Immature natural killer cell (primary cell): ENCODE results near the gene SMARCD1. TPM values are rescaled to one million over a fixed set of nuclear protein-coding genes. Genes with fewer than 3 reads are reported as not detected.
"Not testable (repeated sequence)": the region's sequence is repeated elsewhere in the genome, so short reads cannot be mapped to it uniquely, and the experiment has no call there.

Source experiments
- DNase-seq, 3 donors: peaks; one replicate each; pipeline ENCODE4 v3.0.0; 2022; ENCODE audit warnings: mixed read lengths in 1 of 3
- H3K27ac Mint-ChIP-seq, 6 donors: one replicate each; pipeline ENCODE4 v1.8.0; 2020; ENCODE audit warnings: mixed read lengths in 6 of 6, mild to moderate bottlenecking in 5 of 6, inconsistent platforms in 4 of 6, moderate library complexity in 3 of 6
- H3K27me3 Mint-ChIP-seq, 3 donors: one replicate each; pipeline ENCODE4 v1.8.0; 2020 to 2021; ENCODE audit warnings: low read depth in 3 of 3, mild to moderate bottlenecking in 3 of 3, mixed read lengths in 3 of 3, moderate library complexity in 3 of 3, inconsistent platforms in 1 of 3
- H3K36me3 Mint-ChIP-seq, 3 donors: one replicate each; pipeline ENCODE4 v1.8.0; 2020; ENCODE audit warnings: mixed read lengths in 3 of 3, inconsistent platforms in 2 of 3, mild to moderate bottlenecking in 2 of 3
- H3K4me1 Mint-ChIP-seq, 2 donors: one replicate each; pipeline ENCODE4 v1.8.0; 2020; ENCODE audit warnings: inconsistent platforms in 2 of 2, mild to moderate bottlenecking in 2 of 2, mixed read lengths in 2 of 2, moderate library complexity in 1 of 2
- H3K4me3 Mint-ChIP-seq, 5 donors: one replicate each; pipeline ENCODE4 v1.8.0; 2020; ENCODE audit warnings: mild to moderate bottlenecking in 5 of 5, mixed read lengths in 5 of 5, inconsistent platforms in 3 of 5, moderate library complexity in 3 of 5
- H3K9me3 Mint-ChIP-seq, 6 donors: one replicate each; pipeline ENCODE4 v1.8.0; 2020; ENCODE audit warnings: mild to moderate bottlenecking in 6 of 6, mixed read lengths in 6 of 6, inconsistent platforms in 4 of 6, moderate library complexity in 3 of 6
- polyA plus RNA-seq, 3 donors: library from polyadenylated mRNA; unstranded; fragments of 300-500 nt; fragmentation: Illumina TruSeq; gene quantifications; one replicate each; pipeline ENCODE4 v1.2.3, GENCODE V29; 2021

The SMARCD1 gene
- polyA plus RNA-seq, 3 donors from 2014 or later: 14.2 to 22.4 (median 15.5) TPM

DNA sequence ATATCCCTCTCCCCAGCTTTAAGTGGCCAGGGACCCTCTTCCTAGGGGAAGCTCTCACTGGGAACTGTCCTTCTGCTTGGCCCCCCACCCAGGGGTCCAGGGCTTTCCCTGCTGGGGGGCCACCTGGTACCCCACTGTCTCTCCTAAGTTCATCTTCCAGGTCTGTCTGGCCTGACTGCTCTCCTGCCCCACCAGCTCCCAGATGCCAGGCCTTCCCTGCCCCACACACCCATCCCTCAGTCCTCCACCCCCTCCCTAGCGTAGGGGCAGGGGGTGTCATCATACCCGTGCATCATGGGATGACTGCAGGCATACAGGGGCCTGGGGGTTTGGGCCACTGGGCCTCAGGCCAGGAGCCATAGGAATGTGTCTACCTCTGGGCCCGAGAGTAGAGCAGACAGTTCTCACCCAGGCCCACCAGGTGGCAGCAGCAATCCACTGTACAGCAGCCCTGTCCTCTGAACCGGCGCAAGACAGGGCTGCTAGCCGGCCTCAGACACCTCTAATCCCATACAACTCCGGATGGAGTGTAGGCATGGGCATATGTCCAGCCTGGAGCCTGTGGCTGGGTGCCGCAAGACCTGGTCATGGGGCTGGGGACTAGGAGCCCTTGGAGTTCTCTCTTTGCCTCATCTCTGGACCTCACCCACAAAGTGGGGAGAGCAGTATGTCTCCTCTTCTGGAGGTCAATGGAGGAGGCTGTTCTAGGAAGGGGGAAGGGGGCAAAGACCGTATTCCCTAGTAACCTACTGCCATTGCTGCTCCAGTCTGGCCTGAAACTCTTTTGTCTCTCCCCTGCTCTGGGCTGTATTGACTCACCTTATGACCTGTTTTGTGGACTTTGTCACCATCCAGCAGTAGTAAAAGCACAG, 10.0 kb upstream of the SMARCD1 start:
- DNase-seq: peak; percentile 69 to 73 (median 71)
- Mint-ChIP-seq H3K27ac (no peak overlapping the region), H3K36me3 (no peaks in the 10 kb centered on the region), H3K4me1 (peaks cover 3 to 5% of the 10 kb centered on the region in 2 donors), H3K27me3 (peaks cover 5% of the 10 kb centered on the region in 3 donors), H3K9me3 (no peaks in the 10 kb centered on the region), H3K4me3 (no peak overlapping the region)

DNA sequence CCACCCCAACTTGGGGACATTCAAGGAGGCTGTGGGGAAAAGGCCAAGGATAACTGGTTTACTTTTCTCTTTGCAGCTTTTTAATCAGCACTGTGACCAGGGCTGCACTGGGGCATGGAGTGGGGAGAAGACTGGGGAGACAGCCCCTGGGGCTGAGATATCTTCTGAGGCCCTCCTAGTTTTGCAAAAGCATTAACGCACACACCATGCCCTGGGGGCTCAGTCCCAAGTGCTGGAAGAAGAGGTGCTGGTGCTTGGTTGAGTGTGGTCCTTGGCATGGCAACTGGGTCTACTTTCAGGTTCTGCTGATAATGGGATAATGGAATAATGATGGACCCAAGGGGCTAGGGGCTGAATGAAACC, 9.4 kb upstream of the SMARCD1 start:
- DNase-seq: no peak
- Mint-ChIP-seq H3K27ac (no peak overlapping the region), H3K4me1 (no peaks in the 10 kb centered on the region), H3K4me3 (no peak overlapping the region), H3K9me3 (no peaks in the 10 kb centered on the region), H3K36me3 (no peaks in the 10 kb centered on the region), H3K27me3 (peaks cover 3 to 5% (median 5%) of the 10 kb centered on the region in 3 donors)

DNA sequence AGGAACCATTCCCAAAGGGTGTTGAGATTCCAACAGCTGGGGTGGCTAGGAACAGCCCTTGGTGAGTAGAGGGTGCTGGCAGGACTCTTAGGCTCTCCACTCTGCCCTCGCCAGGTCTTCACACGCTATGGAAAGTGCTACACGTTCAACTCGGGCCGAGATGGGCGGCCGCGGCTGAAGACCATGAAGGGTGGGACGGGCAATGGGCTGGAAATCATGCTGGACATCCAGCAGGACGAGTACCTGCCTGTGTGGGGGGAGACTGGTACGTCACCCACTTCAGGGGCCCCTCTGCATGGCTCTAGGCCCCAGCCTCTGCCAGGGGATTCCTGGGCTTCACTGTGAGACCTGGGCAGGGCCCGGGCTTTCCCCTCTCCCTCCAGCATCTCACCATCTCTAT, 8.0 kb upstream of the SMARCD1 start:
- Mint-ChIP-seq H3K27me3 (peaks cover 3 to 5% (median 5%) of the 10 kb centered on the region in 3 donors), H3K4me1 (no peaks in the 10 kb centered on the region), H3K9me3 (no peaks in the 10 kb centered on the region), H3K36me3 (no peaks in the 10 kb centered on the region), H3K27ac (no peak overlapping the region), H3K4me3 (no peak overlapping the region)
- DNase-seq: no peak

DNA sequence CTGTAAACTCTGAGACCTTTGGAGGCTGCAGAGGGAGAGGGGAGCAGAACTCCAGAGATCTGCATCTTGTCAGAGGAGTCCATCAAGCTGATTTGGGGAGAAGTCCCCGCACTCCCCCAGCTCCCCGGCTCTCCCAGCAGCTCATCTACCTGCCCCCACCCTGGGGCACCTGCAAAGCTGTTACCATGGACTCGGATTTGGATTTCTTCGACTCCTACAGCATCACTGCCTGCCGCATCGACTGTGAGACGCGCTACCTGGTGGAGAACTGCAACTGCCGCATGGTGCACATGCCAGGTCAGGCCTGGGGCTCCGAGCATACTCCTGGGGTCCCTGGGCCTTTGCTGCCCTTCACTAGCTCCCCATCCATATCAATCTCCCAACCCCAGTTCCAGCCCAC, 6.9 kb upstream of the SMARCD1 start:
- Mint-ChIP-seq H3K4me3 (no peak overlapping the region), H3K9me3 (no peaks in the 10 kb centered on the region), H3K27me3 (peaks cover 0 to 7% (median 5%) of the 10 kb centered on the region in 3 donors), H3K4me1 (peaks cover under 1% of the 10 kb centered on the region in 2 donors), H3K27ac (no peak overlapping the region), H3K36me3 (no peaks in the 10 kb centered on the region)
- no peak for DNase-seq

DNA sequence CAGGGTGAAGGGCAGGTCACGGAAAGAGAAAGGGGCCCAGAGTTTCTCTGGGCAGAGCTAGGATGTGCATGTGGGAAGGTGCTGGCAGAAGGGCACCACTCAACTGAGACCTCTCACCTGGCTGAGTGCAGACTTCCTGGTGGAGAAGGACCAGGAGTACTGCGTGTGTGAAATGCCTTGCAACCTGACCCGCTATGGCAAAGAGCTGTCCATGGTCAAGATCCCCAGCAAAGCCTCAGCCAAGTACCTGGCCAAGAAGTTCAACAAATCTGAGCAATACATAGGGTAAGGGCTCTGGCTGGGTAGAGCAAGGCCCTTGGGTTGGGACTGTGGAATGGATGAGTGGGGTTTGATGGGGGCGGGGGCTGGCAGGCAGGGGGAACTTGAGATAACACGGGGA, 5.4 kb upstream of the SMARCD1 start:
- Mint-ChIP-seq H3K27me3 (peaks cover 0 to 7% (median 3%) of the 10 kb centered on the region in 3 donors), H3K4me1 (peaks cover 8 to 10% of the 10 kb centered on the region in 2 donors), H3K9me3 (no peaks in the 10 kb centered on the region), H3K36me3 (no peaks in the 10 kb centered on the region), H3K27ac (no peak overlapping the region), H3K4me3 (no peak overlapping the region)
- DNase-seq: no peak

DNA sequence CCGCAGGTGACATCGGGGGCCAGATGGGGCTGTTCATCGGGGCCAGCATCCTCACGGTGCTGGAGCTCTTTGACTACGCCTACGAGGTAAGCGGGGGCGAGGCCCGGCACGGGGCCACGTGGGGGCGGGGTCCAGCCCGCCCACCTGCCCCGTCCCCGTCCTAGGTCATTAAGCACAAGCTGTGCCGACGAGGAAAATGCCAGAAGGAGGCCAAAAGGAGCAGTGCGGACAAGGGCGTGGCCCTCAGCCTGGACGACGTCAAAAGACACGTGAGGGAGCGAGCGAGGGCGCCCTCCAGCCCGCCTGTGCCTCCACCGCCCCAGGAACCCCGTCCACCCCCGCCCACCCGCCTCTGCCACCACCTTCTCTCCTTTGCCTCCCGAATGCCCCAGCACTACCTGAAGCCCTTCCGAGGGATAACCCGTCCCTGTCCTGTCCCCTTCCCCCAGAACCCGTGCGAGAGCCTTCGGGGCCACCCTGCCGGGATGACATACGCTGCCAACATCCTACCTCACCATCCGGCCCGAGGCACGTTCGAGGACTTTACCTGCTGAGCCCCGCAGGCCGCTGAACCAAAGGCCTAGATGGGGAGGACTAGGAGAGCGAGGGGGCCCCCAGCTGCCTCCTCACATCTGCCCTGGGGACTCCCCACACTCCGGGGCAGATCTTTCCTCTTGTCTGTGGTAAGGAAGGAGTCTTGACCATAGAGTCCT, 3.9 kb upstream of the SMARCD1 start:
- H3K9me3 Mint-ChIP-seq: no peaks in the 10 kb centered on the region
- H3K27ac Mint-ChIP-seq: no peak overlapping the region
- DNase-seq: no peak
- H3K4me1 Mint-ChIP-seq: peaks cover 19 to 25% of the 10 kb centered on the region in 2 donors
- H3K36me3 Mint-ChIP-seq: no peaks in the 10 kb centered on the region
- no peak overlapping the region for H3K4me3 Mint-ChIP-seq
- H3K27me3 Mint-ChIP-seq: peaks cover 0 to 10% (median 3%) of the 10 kb centered on the region in 3 donors

DNA sequence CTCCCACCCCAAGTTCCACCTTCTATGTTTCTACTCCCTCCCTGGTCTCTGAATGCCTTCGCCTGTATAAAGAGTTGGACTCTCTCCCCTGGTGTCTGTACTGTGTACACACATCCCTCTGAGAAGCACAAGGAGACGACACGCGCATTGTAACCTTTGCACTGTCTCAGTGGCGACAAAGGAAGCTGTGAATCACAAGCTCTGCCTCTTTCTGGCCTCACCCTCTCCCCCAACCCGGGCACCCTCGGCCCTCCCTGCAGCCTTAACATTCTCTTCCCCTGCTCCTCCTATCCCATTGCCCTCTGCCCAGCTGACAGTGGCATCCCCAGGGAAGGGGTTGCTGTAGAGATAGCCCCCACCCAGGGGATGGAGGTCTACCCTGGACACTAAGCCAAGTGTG, 2.5 kb upstream of the SMARCD1 start:
- no peak for DNase-seq
- no peaks in the 10 kb centered on the region for H3K9me3 Mint-ChIP-seq
- H3K27me3 Mint-ChIP-seq: peaks cover 0 to 7% (median 0%) of the 10 kb centered on the region in 3 donors
- H3K4me3 Mint-ChIP-seq: peak overlapping the region in 1 of 5 donors; percentile 0
- peaks cover 0 to 3% (median 0%) of the 10 kb centered on the region in 3 donors for H3K36me3 Mint-ChIP-seq
- H3K4me1 Mint-ChIP-seq: peaks cover 21 to 37% of the 10 kb centered on the region in 2 donors
- peak overlapping the region in 1 of 6 donors; percentile 26 for H3K27ac Mint-ChIP-seq

DNA sequence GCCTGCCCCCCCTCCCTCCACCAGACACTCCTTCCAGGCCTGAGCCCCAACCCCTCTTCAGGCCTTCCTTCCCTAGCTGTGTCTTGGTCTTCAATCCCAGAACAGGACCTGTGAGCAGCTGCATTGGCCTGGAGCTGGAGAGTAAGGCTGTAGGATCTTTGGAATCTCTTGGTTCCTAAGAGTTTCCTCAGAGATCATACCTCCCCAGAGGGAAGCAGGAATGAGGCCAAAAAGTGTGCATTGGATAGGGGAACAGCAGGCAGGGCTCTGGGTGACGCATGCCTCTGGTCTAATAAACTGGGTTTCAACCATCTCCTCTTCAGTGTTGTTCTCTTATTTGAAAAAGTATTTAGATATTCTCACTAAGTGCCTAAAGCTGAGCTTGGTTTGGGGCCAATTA, 1.8 kb upstream of the SMARCD1 start:
- peaks cover 21 to 42% of the 10 kb centered on the region in 2 donors for H3K4me1 Mint-ChIP-seq
- H3K9me3 Mint-ChIP-seq: no peaks in the 10 kb centered on the region
- peak overlapping the region; percentile 69 to 85 (median 77) for H3K4me3 Mint-ChIP-seq
- DNase-seq: no peak
- peaks cover 0 to 3% (median 0%) of the 10 kb centered on the region in 3 donors for H3K36me3 Mint-ChIP-seq
- H3K27me3 Mint-ChIP-seq: peaks cover 0 to 7% (median 0%) of the 10 kb centered on the region in 3 donors
- peak overlapping the region; percentile 61 to 90 (median 84) for H3K27ac Mint-ChIP-seq

DNA sequence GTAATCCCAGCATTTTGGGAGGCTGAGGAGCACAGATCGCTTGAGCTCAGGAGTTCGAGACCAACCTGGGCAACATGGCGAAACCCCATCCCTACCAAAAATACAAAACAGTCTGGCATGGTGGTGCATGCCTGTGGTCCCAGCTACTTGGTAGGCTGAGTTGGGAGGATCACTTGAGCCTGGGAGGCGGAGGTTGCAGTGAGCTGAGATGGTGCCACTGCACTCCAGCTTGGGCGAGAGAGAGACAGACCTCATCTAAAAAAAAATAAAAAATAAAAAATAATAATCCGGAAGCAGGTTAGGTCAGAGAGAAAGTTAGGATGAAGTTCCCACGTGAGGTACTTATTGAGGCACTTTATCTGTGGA, 750 bp upstream of the SMARCD1 start:
- not testable (repeated sequence) for H3K9me3 Mint-ChIP-seq, H3K27me3 Mint-ChIP-seq, H3K36me3 Mint-ChIP-seq, DNase-seq
- Mint-ChIP-seq H3K4me1 (peaks cover 25 to 50% of the 10 kb centered on the region in 2 donors), H3K27ac (peak overlapping the region; percentile 91 to 97 (median 94)), H3K4me3 (peak overlapping the region; percentile 91 to 98 (median 97))

DNA sequence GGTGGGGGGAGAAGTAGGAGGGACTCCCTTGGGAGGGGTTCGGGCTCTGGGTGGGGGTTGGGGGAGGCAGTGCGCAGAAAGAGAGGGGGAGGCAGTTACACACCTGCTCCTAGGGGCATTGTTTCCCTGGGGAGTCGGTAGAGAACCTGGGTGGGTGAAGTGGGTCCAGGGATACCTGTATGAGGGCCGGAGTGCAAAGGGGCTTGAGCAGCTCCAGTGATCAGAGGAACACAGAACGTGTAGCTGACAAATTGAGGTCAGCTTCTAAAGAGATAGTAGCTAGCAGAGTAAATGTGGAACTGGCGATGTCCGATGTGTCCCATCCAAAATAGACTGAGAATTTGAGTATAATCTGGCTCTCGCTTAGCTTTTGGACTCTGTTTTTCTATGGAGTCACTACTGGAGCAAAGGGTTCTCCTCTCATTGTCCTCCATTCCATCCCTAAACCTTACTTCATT, 502 bp downstream of the SMARCD1 start:
- Mint-ChIP-seq H3K4me3 (peak overlapping the region; percentile 84 to 98 (median 89)), H3K36me3 (peaks cover 3 to 8% (median 4%) of the 10 kb centered on the region in 3 donors), H3K9me3 (no peaks in the 10 kb centered on the region), H3K27ac (peak overlapping the region; percentile 86 to 98 (median 93)), H3K4me1 (peaks cover 25 to 50% of the 10 kb centered on the region in 2 donors), H3K27me3 (peaks cover 0 to 5% (median 0%) of the 10 kb centered on the region in 3 donors)
- DNase-seq: no peak

DNA sequence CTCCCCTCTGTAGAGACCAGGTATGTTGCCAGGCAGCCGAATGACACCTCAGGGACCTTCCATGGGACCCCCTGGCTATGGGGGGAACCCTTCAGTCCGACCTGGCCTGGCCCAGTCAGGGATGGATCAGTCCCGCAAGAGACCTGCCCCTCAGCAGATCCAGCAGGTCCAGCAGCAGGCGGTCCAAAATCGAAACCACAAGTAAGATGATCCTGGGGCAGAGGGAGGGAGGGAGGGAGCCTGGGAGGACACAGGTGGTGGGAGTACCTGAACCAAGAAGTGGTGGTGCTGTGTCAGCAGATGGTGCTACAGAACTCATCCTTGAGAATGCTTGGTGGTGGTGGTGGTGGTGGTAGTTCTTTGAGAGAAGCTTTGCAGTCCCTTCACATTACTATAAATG, 1.0 kb downstream of the SMARCD1 start:
- Mint-ChIP-seq H3K4me3 (peak overlapping the region; percentile 84 to 98 (median 89)), H3K4me1 (peaks cover 25 to 50% of the 10 kb centered on the region in 2 donors), H3K36me3 (peaks cover 4 to 12% (median 6%) of the 10 kb centered on the region in 3 donors), H3K27me3 (peaks cover 0 to 5% (median 0%) of the 10 kb centered on the region in 3 donors), H3K27ac (peak overlapping the region; percentile 86 to 98 (median 93)), H3K9me3 (no peaks in the 10 kb centered on the region)
- no peak for DNase-seq

DNA sequence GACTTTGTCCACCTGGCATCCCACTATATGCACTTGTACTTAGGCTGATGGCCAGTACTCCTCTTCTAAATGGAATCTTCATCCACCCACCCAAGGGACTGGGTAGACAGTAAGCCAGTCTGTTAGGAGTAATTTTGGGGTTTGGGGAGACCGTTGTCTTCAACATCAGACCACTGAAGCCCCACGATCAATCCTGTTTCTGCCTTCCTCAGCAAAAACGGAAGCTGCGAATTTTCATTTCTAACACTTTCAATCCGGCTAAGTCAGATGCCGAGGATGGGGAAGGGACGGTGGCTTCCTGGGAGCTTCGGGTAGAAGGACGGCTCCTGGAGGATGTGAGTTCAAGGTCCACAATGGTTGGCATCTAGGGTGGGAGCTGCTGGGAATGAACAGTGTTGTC, 2.0 kb downstream of the SMARCD1 start:
- Mint-ChIP-seq H3K36me3 (peaks cover 8 to 17% (median 9%) of the 10 kb centered on the region in 3 donors), H3K27me3 (peaks cover 0 to 5% (median 0%) of the 10 kb centered on the region in 3 donors), H3K9me3 (no peaks in the 10 kb centered on the region), H3K27ac (peak overlapping the region in 4 of 6 donors; percentile 5 to 86 (median 42)), H3K4me3 (peak overlapping the region in 2 of 5 donors; percentile 2 to 50), H3K4me1 (peaks cover 25 to 50% of the 10 kb centered on the region in 2 donors)
- DNase-seq: no peak

DNA sequence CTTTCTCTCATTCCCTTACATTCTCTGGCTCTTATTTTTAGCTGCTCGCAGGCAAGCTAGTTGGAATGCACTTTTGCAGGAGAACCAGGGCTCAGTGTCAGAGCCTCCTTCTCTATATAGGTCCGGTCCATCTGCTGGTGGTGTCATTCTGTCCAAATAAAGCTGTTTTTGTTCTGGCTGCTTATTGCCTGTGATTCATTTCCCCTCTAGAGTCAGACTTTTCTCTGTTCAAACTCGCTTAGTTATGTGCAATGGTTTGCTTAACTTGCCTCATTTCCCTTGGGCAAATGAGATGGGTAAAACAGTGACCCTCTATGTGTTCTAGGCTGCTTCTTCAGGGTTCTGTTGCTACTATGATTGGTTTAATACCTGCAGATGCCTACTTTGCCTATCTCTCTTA, 2.9 kb downstream of the SMARCD1 start:
- no peak for DNase-seq
- Mint-ChIP-seq H3K9me3 (no peaks in the 10 kb centered on the region), H3K27me3 (peaks cover 0 to 3% (median 0%) of the 10 kb centered on the region in 3 donors), H3K4me1 (peaks cover 25 to 50% of the 10 kb centered on the region in 2 donors), H3K4me3 (no peak overlapping the region), H3K27ac (peak overlapping the region in 5 of 6 donors; percentile 17 to 86 (median 49)), H3K36me3 (peaks cover 8 to 17% (median 9%) of the 10 kb centered on the region in 3 donors)
